ENCODE measurements around the gene ADGRF5. TPM values are rescaled to one million over a fixed set of nuclear protein-coding genes. Genes with fewer than 3 reads are reported as not detected.

Gene ADGRF5
- polyA plus RNA-seq, 1 donor, result 21.1 TPM

DNA sequence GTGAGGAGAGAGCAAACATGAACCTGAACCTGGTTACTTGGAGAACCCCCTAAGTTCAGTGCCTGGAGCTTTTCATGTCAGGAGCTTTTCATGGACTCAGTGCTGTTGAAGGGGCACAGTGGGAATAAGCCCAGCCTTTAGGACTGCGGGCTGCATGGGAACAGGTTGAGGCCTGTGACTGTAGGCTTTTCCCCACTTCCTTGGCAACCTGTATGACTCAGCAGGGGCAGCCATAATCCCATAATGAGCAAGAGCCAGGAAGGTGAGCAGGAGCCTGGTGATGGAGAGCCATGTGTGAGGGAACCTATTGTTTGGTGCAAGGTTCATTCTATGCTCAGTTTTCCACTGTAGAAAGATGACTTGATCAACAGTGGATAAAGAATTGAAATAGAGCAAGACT lies 105.1 kb downstream of the ADGRF5 start:
- DNase-seq (ENCODE audit: low read depth), result no peak

DNA sequence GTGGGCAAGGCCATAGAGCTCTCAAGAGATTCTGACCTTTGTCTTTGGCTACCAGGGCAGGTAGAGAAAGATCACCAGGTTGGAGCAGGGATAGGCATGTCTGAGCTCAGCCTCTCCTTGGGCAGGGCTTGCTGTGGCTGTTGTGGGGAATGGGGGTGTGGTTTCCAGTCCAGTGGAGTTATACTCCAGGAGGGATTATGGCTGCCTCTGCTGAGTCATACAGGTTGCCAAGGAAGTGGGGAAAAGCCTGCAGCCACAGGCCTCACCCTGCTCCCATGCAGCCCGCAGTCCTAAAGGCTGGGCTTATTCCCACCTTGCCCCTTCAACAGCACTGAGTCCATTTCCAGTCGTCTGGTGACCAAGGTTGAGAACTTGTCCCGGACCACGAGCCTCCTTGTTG lies 106.6 kb downstream of the ADGRF5 start:
- DNase-seq (ENCODE audit: low read depth), result no peak

DNA sequence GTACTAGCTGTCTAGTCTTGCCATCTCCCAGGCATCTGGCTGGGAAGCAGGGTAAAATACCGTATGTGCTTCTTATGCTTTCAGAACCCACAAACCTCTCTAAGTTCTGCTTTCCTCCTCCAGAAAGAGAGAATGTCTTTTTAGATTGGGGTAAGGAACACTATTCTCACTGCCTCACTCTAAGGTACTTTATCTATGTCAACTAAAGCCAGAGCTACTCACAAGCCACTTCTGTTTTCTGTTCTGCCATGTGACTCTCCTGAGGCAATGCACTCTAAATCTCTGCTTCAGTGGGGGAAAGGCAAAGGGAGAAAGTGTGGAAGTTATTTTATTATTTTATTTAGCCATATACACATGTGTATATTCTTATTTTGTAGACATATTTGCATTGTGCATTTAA lies 112.9 kb downstream of the ADGRF5 start:
- DNase-seq (ENCODE audit: low read depth), result no peak

Other genes starting within 250 kb of the ADGRF5 start
- gene TDRD6, start 234.1 kb downstream of the ADGRF5 start, polyA plus RNA-seq (ENCODE audit: insufficient read length), result 0.90 TPM
- 0.35 TPM for gene PLA2G7, start 186.6 kb downstream of the ADGRF5 start, polyA plus RNA-seq (ENCODE audit: insufficient read length)
- gene ANKRD66, start 175.0 kb downstream of the ADGRF5 start, polyA plus RNA-seq (ENCODE audit: insufficient read length), result 0.39 TPM
- gene MEP1A, start 128.5 kb downstream of the ADGRF5 start, polyA plus RNA-seq (ENCODE audit: insufficient read length), result not detected
- not detected for gene ADGRF1, start 120.4 kb upstream of the ADGRF5 start, polyA plus RNA-seq (ENCODE audit: insufficient read length)

All from forelimb muscle (tissue), 1 donor.